ENCODE results near the gene EEF2K.

GRCh38 chr16:22336581-22336980 lies 130.5 kb downstream of the EEF2K start:
- TF ChIP-seq GATA2 (IDR thresholded peaks at IDR 0.05; ENCODE audit: low read depth, low read length): no peak
- no peak for TF ChIP-seq GATA3 (IDR thresholded peaks at IDR 0.05; ENCODE audit: low read depth, low read length)
